Measurements from ENCODE around the gene NSD1. TPM values are rescaled to one million over a fixed set of nuclear protein-coding genes. Genes with fewer than 3 reads are reported as not detected.

The NSD1 gene
- total RNA-seq, 1 donor from 2014 or later, result 178 TPM

GRCh38 chr5:177092178-177093081 is 41.1 kb upstream of the NSD1 start:
- H3K27ac Mint-ChIP-seq, result no peak overlapping the region
- DNase-seq (ENCODE audit: low spot score, unreplicated experiment), result no peak
- H3K4me1 Mint-ChIP-seq (ENCODE audit: low read depth), result peaks cover 27% of the 10 kb centered on the region
- H3K4me3 Mint-ChIP-seq (ENCODE audit: low read depth), result no peak overlapping the region
- no peaks in the 10 kb centered on the region for H3K9me3 Mint-ChIP-seq (ENCODE audit: low read depth)
- H3K27me3 Mint-ChIP-seq, result no peaks in the 10 kb centered on the region
- peaks cover 18% of the 10 kb centered on the region for H3K36me3 Mint-ChIP-seq (ENCODE audit: insufficient read depth)
- TF ChIP-seq CTCF (IDR thresholded peaks at IDR 0.05; ENCODE audit: unreplicated experiment), result no peak

GRCh38 chr5:177093082-177093712 is 40.4 kb upstream of the NSD1 start:
- no peaks in the 10 kb centered on the region for H3K27me3 Mint-ChIP-seq
- DNase-seq (ENCODE audit: low spot score, unreplicated experiment), result no peak
- peaks cover 17% of the 10 kb centered on the region for H3K36me3 Mint-ChIP-seq (ENCODE audit: insufficient read depth)
- no peaks in the 10 kb centered on the region for H3K9me3 Mint-ChIP-seq (ENCODE audit: low read depth)
- no peak for TF ChIP-seq CTCF (IDR thresholded peaks at IDR 0.05; ENCODE audit: unreplicated experiment)
- peaks cover 23% of the 10 kb centered on the region for H3K4me1 Mint-ChIP-seq (ENCODE audit: low read depth)
- no peak overlapping the region for H3K4me3 Mint-ChIP-seq (ENCODE audit: low read depth)
- H3K27ac Mint-ChIP-seq, result no peak overlapping the region

- H3K36me3 Mint-ChIP-seq (ENCODE audit: insufficient read depth), result peaks cover 17% of the 10 kb centered on the region
- no peak overlapping the region for H3K27ac Mint-ChIP-seq
- no peak for DNase-seq (ENCODE audit: low spot score, unreplicated experiment)
- H3K4me1 Mint-ChIP-seq (ENCODE audit: low read depth), result peaks cover 20% of the 10 kb centered on the region
- no peaks in the 10 kb centered on the region for H3K27me3 Mint-ChIP-seq
- TF ChIP-seq CTCF (IDR thresholded peaks at IDR 0.05; ENCODE audit: unreplicated experiment), result no peak
- H3K4me3 Mint-ChIP-seq (ENCODE audit: low read depth), result no peak overlapping the region
- H3K9me3 Mint-ChIP-seq (ENCODE audit: low read depth), result no peaks in the 10 kb centered on the region
Measured at GRCh38 chr5:177093803-177094202, 39.8 kb upstream of the NSD1 start.

- Mint-ChIP-seq H3K4me1 (ENCODE audit: low read depth) (peaks cover 17% of the 10 kb centered on the region), H3K27ac (no peak overlapping the region), H3K36me3 (ENCODE audit: insufficient read depth) (peaks cover 13% of the 10 kb centered on the region), H3K4me3 (ENCODE audit: low read depth) (no peak overlapping the region), H3K9me3 (ENCODE audit: low read depth) (no peaks in the 10 kb centered on the region), H3K27me3 (no peaks in the 10 kb centered on the region)
- no peak for TF ChIP-seq CTCF (IDR thresholded peaks at IDR 0.05; ENCODE audit: unreplicated experiment)
- no peak for DNase-seq (ENCODE audit: low spot score, unreplicated experiment)
Measured at GRCh38 chr5:177094224-177095087, 39.1 kb upstream of the NSD1 start.

Data from progenitor cell of endocrine pancreas (in vitro differentiated cells).